ENCODE measurements around the gene EPHA2.

EPHA2 gene

DNA sequence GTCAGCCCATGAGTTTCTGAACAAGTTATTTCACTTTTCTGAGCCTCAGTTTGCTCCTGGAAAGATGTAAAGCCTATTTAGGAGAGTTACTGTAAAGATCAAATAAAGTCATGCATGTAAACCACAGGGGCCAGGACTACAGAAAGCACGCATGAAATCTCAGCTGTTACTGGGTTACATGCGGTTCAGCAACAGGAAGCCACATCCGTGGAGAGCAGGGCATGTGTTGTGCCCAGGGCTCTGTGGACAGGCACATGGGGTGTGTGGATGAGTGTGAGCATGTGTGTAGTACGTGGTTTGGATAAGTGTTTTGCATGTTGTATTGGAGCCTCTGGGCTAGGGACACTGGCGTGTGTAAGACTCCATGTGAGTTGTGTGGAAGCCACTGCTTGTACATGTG is 2.2 kb upstream of the EPHA2 start:
- H3K4me3 ChIP-seq (ENCODE audit: low read depth, low read length): no peak overlapping the region
- TF ChIP-seq, protein P1, sequence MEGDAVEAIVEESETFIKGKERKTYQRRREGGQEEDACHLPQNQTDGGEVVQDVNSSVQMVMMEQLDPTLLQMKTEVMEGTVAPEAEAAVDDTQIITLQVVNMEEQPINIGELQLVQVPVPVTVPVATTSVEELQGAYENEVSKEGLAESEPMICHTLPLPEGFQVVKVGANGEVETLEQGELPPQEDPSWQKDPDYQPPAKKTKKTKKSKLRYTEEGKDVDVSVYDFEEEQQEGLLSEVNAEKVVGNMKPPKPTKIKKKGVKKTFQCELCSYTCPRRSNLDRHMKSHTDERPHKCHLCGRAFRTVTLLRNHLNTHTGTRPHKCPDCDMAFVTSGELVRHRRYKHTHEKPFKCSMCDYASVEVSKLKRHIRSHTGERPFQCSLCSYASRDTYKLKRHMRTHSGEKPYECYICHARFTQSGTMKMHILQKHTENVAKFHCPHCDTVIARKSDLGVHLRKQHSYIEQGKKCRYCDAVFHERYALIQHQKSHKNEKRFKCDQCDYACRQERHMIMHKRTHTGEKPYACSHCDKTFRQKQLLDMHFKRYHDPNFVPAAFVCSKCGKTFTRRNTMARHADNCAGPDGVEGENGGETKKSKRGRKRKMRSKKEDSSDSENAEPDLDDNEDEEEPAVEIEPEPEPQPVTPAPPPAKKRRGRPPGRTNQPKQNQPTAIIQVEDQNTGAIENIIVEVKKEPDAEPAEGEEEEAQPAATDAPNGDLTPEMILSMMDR (IDR thresholded peaks at IDR 0.05; ENCODE audit: low read depth, low read length): no peak

DNA sequence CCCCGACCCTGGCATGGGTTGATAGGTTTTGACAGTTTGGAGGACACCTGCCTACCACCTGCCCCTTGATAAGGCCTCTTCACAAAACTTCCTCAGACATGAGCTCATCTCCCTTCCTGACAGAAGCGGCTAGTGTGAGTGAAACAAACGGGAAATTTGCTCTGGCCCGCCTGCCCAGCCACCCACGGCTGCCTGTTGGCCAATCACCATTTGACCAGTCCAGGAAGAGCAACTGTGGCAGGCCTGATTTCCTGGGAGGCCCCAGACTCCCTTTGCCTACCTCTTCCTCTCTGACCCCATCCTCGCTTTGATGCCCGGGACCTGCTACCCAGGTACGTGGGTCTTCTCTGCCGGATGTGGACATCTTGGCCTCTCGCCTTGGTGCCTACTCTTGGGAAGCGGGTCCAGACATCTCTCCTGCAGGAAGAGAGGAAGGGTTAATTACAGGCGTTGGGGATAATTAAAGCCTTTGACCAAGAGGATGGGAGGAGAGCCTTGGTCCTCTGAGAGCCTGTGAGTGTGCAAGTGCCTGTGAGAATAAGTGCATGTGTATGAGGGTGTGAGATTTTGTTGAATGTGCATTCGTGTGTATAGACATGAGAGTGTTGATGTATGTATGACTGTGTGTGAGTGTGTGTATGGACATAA is 1.1 kb upstream of the EPHA2 start:
- H3K4me3 ChIP-seq (ENCODE audit: low read depth, low read length): no peak overlapping the region
- TF ChIP-seq, protein P1 (IDR thresholded peaks at IDR 0.05; ENCODE audit: low read depth, low read length): no peak

GRCh38 chr1:16153999-16154673 is 1.7 kb downstream of the EPHA2 start:
- TF ChIP-seq, protein P1 (IDR thresholded peaks at IDR 0.05; ENCODE audit: low read depth, low read length): no peak
- peak overlapping the region; percentile 73 for H3K4me3 ChIP-seq (ENCODE audit: low read depth, low read length)

DNA sequence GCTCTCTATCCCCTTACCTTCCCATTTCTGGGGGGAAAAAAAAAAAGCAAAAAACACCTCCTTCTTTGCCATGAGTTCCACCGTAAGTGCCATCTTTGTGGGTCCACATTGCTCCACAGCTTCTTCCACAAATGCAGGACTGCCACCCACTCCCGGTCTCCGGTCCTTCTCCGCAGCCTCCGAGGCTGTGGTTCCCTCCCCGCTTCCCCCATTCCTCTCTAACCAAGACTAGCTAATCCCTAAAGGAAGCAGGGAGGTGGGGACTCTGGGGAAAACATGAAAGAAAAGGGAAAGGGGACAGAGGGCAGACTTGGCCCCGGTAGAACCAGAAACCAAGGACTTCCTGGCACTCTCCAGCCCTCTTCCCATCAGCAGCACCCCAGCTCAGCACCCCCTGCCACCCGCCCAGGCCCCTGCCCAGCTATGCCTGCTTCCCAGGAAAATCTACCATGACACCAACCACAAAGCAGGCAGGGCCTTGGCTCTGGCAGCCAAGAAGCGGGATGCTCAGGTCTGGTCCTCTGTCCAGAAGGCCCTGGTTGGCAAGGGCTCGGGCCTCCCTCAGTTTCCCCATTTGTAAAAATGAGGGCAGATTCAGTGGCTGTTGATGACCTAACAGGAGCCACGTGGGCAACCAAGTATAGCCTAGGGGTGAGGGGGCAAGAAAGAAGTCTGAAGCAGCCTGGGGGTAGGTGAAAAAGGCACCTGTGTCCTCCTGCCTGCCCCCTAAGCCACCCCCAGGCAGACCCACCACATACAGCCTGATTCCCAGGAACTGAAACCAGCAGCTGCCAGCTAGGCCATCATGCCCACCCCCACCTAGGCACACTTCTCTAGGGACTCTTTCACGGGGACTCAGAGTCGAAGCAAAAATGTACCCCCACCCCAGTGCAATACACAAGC is 2.5 kb downstream of the EPHA2 start:
- TF ChIP-seq, protein P1 (IDR thresholded peaks at IDR 0.05; ENCODE audit: low read depth, low read length): no peak
- H3K4me3 ChIP-seq (ENCODE audit: low read depth, low read length): peak overlapping the region; percentile 73

DNA sequence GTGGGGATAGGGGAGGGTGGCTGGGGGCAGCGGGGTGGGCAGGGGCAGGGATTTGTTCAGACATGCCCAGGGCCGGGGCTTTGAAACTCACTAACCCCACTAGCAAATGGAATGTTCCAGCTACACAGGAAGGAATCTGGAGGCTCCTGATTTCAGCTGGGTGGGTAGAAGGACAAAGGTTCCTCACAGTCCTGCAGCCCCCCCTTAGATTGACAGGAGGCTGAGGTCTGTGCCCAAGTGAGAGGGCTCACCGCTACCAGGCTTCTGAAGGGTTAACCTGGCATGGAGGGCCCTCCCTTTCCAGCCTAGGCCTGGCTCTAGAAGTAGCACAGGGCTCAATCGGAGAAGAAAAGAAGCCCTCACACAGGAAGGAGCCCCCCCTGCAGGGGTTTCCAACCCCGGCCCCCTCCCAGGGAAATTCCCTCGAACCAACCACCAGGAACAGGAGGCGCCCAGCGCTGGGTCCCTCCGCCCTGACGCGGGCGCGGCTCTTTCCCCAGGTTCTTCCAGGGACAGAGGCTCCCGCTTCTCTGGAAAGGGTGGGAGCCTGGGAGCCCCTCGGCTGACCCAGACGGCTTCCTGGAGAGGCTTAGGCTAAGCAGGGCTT is 3.3 kb downstream of the EPHA2 start:
- peak overlapping the region; percentile 73; the same call in 1 of the 2 replicates for H3K4me3 ChIP-seq (ENCODE audit: low read depth, low read length)
- TF ChIP-seq, protein P1 (IDR thresholded peaks at IDR 0.05; ENCODE audit: low read depth, low read length): no peak

DNA sequence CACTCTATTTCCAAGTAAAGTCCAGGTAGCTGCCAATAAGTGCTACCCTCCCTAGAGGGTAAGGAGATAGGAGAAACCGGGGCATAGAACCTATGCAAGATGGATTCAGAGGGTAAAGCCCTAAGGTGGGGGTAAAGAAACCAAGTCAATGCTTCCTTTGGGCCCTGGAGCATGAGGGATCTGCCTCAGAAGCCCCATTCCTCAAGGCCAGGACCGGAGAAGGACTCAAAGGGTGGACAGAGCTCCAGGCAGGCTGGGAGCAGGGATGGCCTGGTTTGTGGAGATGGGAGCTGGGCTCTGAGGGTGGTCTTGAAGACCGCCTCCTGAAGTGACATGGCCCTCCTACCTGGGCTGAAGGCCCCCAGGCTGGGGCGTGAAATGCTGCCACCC is 3.9 kb downstream of the EPHA2 start:
- H3K4me3 ChIP-seq (ENCODE audit: low read depth, low read length): peak overlapping the region; percentile 20; the same call in 1 of the 2 replicates
- TF ChIP-seq, protein P1 (IDR thresholded peaks at IDR 0.05; ENCODE audit: low read depth, low read length): no peak

Data from WI38 (cell line).